Skeletal muscle cell (primary cell): ENCODE results near the gene HMGCR.

Experiments
- DNase-seq: peaks from one replicate; pipeline ENCODE4 v3.0.0-alpha.2; 2010; ENCODE audit warnings: low read depth
- H3K4me3 ChIP-seq: 2 replicates; pipeline ENCODE4 v1.5.1; 2011; ENCODE audit warnings: low read depth, mild to moderate bottlenecking, control low read depth, low read length, moderate library complexity

Gene HMGCR

GRCh38 chr5:75368391-75368790 lies 31.4 kb downstream of the HMGCR start:
- peak; percentile 51 for DNase-seq
- H3K4me3 ChIP-seq: no peak overlapping the region

GRCh38 chr5:75373862-75374261 lies 36.8 kb downstream of the HMGCR start:
- H3K4me3 ChIP-seq: no peak overlapping the region
- no peak for DNase-seq

GRCh38 chr5:75374394-75374814 lies 37.4 kb downstream of the HMGCR start:
- no peak for DNase-seq
- no peak overlapping the region for H3K4me3 ChIP-seq

DNA sequence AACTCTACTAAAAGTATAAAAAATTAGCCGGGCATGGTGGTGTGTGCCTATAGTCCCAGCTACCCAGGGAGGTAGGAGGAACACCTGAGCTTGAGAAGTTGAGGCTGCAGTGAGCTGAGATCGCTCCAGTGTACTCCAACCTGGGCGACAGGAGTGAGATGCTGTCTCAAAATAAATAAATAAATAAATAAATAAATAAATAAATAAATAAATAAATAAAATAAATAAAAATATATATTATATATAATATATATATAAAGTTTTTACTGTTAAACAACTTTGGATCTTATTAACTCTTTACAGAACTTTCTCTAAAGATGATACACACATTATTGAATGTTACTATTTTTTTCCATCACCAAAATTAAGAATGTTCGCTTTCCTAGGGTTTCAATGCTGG lies 38.4 kb downstream of the HMGCR start:
- no peak overlapping the region for H3K4me3 ChIP-seq
- DNase-seq: no peak

- no peak overlapping the region for H3K4me3 ChIP-seq
- DNase-seq: no peak
Observed at GRCh38 chr5:75380099-75380498, 43.1 kb downstream of the HMGCR start.

DNA sequence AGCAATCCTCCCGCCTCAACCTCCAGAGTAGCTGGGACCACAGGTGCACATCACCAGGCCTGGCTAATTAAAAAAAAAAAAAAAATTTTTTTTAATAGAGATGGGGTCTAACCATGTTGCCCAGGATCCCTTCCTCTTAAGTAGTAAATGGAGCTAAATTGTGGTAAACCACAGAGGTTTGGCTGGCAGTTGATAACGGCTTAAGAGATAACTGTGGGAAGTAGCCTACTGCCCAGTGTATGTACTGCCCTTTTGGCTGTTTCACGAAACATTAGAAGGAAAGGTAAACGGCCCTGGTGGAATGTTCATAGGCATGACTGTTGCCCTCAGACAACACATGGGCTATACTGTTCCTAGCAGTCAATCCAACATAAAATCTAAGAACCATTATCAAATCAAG lies 44.4 kb downstream of the HMGCR start:
- no peak for DNase-seq
- no peak overlapping the region for H3K4me3 ChIP-seq

DNA sequence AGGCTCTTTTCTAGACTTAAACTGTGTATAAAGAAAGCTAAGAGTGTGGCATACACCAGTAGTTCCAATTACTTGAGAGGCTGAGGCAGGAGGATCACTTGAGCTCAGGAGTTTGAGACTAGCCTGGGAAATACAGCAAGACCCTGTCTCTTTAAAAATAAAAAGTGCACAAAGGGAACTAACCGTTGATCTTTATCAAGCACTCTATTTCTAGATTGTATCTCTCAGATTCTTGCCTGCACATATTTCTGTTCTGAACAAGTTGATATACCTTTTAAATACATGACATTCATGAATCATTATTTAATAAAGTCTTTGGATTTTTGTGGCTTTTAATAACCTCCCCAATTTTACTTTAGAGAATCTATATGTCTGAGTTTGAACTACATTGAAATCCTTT lies 47.2 kb downstream of the HMGCR start:
- no peak for DNase-seq
- no peak overlapping the region for H3K4me3 ChIP-seq

DNA sequence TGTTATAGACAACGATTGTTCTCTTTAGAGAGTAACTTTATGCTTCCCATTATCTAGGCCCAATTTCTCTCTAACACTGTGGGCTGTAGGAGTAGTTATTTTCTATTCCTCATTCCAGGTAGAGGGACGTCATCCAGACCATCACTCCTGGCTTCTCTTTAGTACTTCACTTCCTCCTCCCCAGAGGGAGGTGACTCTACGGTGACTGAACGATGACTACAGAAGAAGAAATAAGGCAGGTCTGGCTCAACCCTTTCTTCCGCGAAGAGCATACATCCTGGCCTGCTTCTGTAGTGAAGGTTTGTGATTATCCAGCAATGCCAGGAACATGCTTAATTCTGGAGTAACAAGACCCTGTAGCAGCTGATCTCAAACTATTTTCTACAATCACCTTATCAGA lies 50.8 kb downstream of the HMGCR start:
- no peak for DNase-seq
- H3K4me3 ChIP-seq: no peak overlapping the region

DNA sequence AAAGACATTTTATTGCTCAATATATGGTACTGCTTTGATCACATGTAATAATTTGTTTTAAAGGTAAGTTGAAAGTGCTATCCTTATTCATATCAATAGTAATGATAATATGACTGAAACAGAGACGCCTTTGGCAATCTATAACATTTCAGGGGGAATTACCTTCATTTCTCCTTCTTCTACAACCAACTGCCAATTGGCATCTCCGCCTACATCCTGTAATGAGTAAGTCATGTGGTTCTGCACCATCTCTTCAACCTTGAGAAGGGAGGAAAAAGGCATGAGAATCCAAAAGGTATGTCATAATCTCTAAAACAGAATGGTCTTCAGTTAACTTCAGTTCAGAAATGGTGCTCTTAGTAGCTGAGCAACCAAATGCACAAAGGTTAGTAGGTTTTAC lies 52.4 kb downstream of the HMGCR start:
- DNase-seq: no peak
- no peak overlapping the region for H3K4me3 ChIP-seq

- no peak for DNase-seq
- H3K4me3 ChIP-seq: no peak overlapping the region
Observed at GRCh38 chr5:75395277-75395676, 58.3 kb downstream of the HMGCR start.

- no peak overlapping the region for H3K4me3 ChIP-seq
- DNase-seq: no peak
Observed at GRCh38 chr5:75405296-75405695, 68.3 kb downstream of the HMGCR start.
